GM23338 (cell line): ENCODE data around the gene DIAPH3.

Experiments used
- CTCF ChIP-seq, 2 experiments: fragments of 200-600 bp in 1 of 2; sonication (generic) in 1 of 2; conservative IDR thresholded peaks; 2 replicates each; pipeline versions ENCODE4 v1.5.1 to v1.6.1; 2016 to 2017; ENCODE audit warnings: antibody characterized with exemption in 2 of 2, low read depth in 2 of 2, mild to moderate bottlenecking in 2 of 2, moderate library complexity in 1 of 2
- EZH2 ChIP-seq: fragments of 200-600 bp; sonication (generic); IDR thresholded peaks from one replicate; pipeline ENCODE4 v1.8.0; 2017; ENCODE audit warnings: antibody characterized with exemption, mild to moderate bottlenecking, low read depth; ENCODE audit not compliant: unreplicated experiment
- EZH2phosphoT487 ChIP-seq: fragments of 200-600 bp; sonication (generic); IDR thresholded peaks from one replicate; pipeline ENCODE4 v1.8.1; 2018; ENCODE audit warnings: antibody characterized with exemption; ENCODE audit not compliant: unreplicated experiment
- POLR2AphosphoS5 ChIP-seq: IDR thresholded peaks from 2 replicates; pipeline ENCODE4 v1.6.1; 2016; ENCODE audit warnings: antibody characterized with exemption, low read depth
- REST ChIP-seq: IDR thresholded peaks from one replicate; pipeline ENCODE4 v1.6.1; 2018; ENCODE audit warnings: antibody characterized with exemption; ENCODE audit not compliant: unreplicated experiment
- ZNF114 ChIP-seq: fragments of 250-450 bp; sonication (Bioruptor Pico); IDR thresholded peaks from 2 replicates; pipeline ENCODE4 v1.5.0; 2020; ENCODE audit warnings: mild to moderate bottlenecking, moderate library complexity
- ZNF462 ChIP-seq: fragments of 250-450 bp; sonication (Bioruptor Pico); IDR thresholded peaks from 2 replicates; pipeline ENCODE4 v1.5.0; 2020; ENCODE audit warnings: mild to moderate bottlenecking, moderate library complexity

GRCh38 chr13:60032851-60033250, 130.9 kb downstream of the DIAPH3 start:
- TF ChIP-seq CTCF (conservative IDR thresholded peaks at IDR 0.05; ENCODE audit: low read depth in 2 of 2), result no peak
- TF ChIP-seq ZNF114 (CRISPR knock-in tag), result no peak
- TF ChIP-seq POLR2AphosphoS5, result no peak
- TF ChIP-seq EZH2, result no peak
- no peak for TF ChIP-seq REST
- TF ChIP-seq EZH2phosphoT487, result no peak
- TF ChIP-seq ZNF462, result no peak
